Left renal cortex interstitium (tissue), 4 donors: Measurements from ENCODE around the gene TBCD. TPM values are rescaled to one million over a fixed set of nuclear protein-coding genes. Genes with fewer than 3 reads are reported as not detected.
"Not testable (repeated sequence)": the region's sequence is repeated elsewhere in the genome, so short reads cannot be mapped to it uniquely, and the experiment has no call there.

Experiments
- DNase-seq, 4 donors: peaks; one replicate each; pipeline ENCODE4 v3.0.0-alpha.2; 2013; ENCODE audit warnings: low read depth in 4 of 4, low spot score in 2 of 4, missing footprints in 1 of 4
- polyA plus RNA-seq, 4 donors: library from polyadenylated mRNA; unstranded; fragments of 120-200 nt; gene quantifications; one replicate each; pipeline ENCODE4 v1.2.1, GENCODE V29; 2013; ENCODE audit not compliant: insufficient read length in 4 of 4

Gene TBCD
- polyA plus RNA-seq, 4 donors, result 60.5 to 87.2 (median 73.3) TPM

GRCh38 chr17:82726427-82726826 is 25.4 kb upstream of the TBCD start:
- no peak for DNase-seq

- no peak for DNase-seq
Measured at GRCh38 chr17:82729479-82730260, 22.2 kb upstream of the TBCD start.

GRCh38 chr17:82732118-82732743 is 19.6 kb upstream of the TBCD start:
- no peak for DNase-seq

GRCh38 chr17:82734987-82735866 is 16.6 kb upstream of the TBCD start, which contains the start of gene FN3K:
FN3K (plus strand) TSS chr17:82735615; CDS start chr17:82735637, 22 bp downstream.
- DNase-seq, result no peak

- DNase-seq, result no peak
Measured at GRCh38 chr17:82736511-82737185, 15.2 kb upstream of the TBCD start.

GRCh38 chr17:82737967-82738877 is 13.6 kb upstream of the TBCD start:
- no peak for DNase-seq

GRCh38 chr17:82740906-82741759 is 10.7 kb upstream of the TBCD start:
- DNase-seq, result no peak

GRCh38 chr17:82743344-82744219 is 8.3 kb upstream of the TBCD start:
- DNase-seq, result no peak

- not testable (repeated sequence) for DNase-seq
Measured at GRCh38 chr17:82744736-82745135, 7.1 kb upstream of the TBCD start.

- no peak for DNase-seq
Measured at GRCh38 chr17:82745524-82745923, 6.3 kb upstream of the TBCD start.

GRCh38 chr17:82748756-82749155 is 3.1 kb upstream of the TBCD start:
- DNase-seq, result no peak

- DNase-seq, result no peak
Measured at GRCh38 chr17:82750241-82750908, 1.5 kb upstream of the TBCD start.

GRCh38 chr17:82751171-82751570 is 694 bp upstream of the TBCD start:
- no peak for DNase-seq

- no peak for DNase-seq
Measured at GRCh38 chr17:82752371-82753200, 721 bp downstream of the TBCD start.

- DNase-seq, result no peak
Measured at GRCh38 chr17:82753201-82753464, 1.3 kb downstream of the TBCD start.
